Measurements from ENCODE around the gene WDR54.
"Not testable (repeated sequence)": the region's sequence is repeated elsewhere in the genome, so short reads cannot be mapped to it uniquely, and the experiment has no call there.

DNA sequence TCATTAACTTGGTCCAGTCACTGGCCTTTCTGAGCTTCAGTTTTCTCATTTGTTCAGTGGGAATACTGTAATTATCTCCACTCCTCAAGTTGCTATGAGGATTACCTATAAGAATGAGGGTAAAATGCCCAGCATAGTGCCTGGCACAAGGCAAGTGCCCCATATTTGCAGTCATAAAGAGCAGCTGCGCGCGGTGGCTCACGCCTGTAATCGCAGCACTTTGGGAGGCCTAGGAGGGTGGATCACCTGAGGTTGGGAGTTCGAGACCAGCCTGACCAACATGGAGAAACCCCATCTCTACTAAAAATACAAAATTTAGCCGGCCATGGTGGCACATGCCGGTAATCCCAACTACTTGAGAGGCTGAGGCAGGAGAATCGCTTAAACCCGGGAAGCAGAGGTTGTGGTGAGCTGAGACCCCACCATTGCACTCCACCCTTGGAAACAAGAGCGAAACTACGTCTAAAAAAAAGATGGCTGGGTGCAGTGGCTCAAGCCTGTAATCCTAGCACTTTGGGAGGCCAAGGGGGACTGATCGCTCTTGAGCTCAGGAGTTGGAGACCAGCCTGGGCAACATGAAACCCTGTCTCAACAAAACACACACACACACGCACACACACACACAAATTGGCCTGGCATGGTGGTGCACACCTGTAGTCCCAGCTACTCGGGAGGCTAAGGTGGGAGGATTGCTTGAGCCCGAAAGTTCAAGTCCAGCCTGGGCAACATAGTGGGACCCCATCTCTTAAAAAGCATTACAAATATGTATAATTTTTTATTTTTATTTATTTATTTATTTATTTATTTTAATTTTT is 21.2 kb downstream of the WDR54 start:
- TF ChIP-seq EZH2phosphoT487 (IDR thresholded peaks at IDR 0.05; ENCODE audit: borderline replicate concordance); CEBPB (IDR thresholded peaks at IDR 0.05; ENCODE audit: low read depth); EZH2 (IDR thresholded peaks at IDR 0.05); POLR2A (IDR thresholded peaks at IDR 0.05; ENCODE audit: borderline replicate concordance, extremely low read depth, insufficient read depth, insufficient read length); EGR1 (IDR thresholded peaks at IDR 0.05; ENCODE audit: low read depth); SRF (IDR thresholded peaks at IDR 0.05; ENCODE audit: low read depth); SIN3A (IDR thresholded peaks at IDR 0.05; ENCODE audit: low read depth); SP1 (IDR thresholded peaks at IDR 0.05; ENCODE audit: low read depth); RAD21 (IDR thresholded peaks at IDR 0.05; ENCODE audit: low read depth): not testable (repeated sequence)
- TF ChIP-seq, protein P1, sequence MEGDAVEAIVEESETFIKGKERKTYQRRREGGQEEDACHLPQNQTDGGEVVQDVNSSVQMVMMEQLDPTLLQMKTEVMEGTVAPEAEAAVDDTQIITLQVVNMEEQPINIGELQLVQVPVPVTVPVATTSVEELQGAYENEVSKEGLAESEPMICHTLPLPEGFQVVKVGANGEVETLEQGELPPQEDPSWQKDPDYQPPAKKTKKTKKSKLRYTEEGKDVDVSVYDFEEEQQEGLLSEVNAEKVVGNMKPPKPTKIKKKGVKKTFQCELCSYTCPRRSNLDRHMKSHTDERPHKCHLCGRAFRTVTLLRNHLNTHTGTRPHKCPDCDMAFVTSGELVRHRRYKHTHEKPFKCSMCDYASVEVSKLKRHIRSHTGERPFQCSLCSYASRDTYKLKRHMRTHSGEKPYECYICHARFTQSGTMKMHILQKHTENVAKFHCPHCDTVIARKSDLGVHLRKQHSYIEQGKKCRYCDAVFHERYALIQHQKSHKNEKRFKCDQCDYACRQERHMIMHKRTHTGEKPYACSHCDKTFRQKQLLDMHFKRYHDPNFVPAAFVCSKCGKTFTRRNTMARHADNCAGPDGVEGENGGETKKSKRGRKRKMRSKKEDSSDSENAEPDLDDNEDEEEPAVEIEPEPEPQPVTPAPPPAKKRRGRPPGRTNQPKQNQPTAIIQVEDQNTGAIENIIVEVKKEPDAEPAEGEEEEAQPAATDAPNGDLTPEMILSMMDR (IDR thresholded peaks at IDR 0.05 in 2 of 3, conservative IDR thresholded peaks at IDR 0.05 in 1 of 3; ENCODE audit: borderline replicate concordance in 1 of 3, insufficient read depth in 1 of 3, low read depth in 2 of 3, low read length in 2 of 3), result not testable (repeated sequence)
- TF ChIP-seq, protein P2, sequence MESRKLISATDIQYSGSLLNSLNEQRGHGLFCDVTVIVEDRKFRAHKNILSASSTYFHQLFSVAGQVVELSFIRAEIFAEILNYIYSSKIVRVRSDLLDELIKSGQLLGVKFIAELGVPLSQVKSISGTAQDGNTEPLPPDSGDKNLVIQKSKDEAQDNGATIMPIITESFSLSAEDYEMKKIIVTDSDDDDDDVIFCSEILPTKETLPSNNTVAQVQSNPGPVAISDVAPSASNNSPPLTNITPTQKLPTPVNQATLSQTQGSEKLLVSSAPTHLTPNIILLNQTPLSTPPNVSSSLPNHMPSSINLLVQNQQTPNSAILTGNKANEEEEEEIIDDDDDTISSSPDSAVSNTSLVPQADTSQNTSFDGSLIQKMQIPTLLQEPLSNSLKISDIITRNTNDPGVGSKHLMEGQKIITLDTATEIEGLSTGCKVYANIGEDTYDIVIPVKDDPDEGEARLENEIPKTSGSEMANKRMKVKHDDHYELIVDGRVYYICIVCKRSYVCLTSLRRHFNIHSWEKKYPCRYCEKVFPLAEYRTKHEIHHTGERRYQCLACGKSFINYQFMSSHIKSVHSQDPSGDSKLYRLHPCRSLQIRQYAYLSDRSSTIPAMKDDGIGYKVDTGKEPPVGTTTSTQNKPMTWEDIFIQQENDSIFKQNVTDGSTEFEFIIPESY (IDR thresholded peaks at IDR 0.05; ENCODE audit: extremely low read depth, insufficient replicate concordance, low read length), result not testable (repeated sequence)
- TF ChIP-seq, protein P3, sequence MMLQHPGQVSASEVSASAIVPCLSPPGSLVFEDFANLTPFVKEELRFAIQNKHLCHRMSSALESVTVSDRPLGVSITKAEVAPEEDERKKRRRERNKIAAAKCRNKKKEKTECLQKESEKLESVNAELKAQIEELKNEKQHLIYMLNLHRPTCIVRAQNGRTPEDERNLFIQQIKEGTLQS (IDR thresholded peaks at IDR 0.05), result not testable (repeated sequence)
- TF ChIP-seq, protein P4, sequence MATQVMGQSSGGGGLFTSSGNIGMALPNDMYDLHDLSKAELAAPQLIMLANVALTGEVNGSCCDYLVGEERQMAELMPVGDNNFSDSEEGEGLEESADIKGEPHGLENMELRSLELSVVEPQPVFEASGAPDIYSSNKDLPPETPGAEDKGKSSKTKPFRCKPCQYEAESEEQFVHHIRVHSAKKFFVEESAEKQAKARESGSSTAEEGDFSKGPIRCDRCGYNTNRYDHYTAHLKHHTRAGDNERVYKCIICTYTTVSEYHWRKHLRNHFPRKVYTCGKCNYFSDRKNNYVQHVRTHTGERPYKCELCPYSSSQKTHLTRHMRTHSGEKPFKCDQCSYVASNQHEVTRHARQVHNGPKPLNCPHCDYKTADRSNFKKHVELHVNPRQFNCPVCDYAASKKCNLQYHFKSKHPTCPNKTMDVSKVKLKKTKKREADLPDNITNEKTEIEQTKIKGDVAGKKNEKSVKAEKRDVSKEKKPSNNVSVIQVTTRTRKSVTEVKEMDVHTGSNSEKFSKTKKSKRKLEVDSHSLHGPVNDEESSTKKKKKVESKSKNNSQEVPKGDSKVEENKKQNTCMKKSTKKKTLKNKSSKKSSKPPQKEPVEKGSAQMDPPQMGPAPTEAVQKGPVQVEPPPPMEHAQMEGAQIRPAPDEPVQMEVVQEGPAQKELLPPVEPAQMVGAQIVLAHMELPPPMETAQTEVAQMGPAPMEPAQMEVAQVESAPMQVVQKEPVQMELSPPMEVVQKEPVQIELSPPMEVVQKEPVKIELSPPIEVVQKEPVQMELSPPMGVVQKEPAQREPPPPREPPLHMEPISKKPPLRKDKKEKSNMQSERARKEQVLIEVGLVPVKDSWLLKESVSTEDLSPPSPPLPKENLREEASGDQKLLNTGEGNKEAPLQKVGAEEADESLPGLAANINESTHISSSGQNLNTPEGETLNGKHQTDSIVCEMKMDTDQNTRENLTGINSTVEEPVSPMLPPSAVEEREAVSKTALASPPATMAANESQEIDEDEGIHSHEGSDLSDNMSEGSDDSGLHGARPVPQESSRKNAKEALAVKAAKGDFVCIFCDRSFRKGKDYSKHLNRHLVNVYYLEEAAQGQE (IDR thresholded peaks at IDR 0.05; ENCODE audit: low read depth), result not testable (repeated sequence)

All from HCT116 (cell line).